ENCODE results near the gene SPOUT1.

- TF ChIP-seq, protein P1, sequence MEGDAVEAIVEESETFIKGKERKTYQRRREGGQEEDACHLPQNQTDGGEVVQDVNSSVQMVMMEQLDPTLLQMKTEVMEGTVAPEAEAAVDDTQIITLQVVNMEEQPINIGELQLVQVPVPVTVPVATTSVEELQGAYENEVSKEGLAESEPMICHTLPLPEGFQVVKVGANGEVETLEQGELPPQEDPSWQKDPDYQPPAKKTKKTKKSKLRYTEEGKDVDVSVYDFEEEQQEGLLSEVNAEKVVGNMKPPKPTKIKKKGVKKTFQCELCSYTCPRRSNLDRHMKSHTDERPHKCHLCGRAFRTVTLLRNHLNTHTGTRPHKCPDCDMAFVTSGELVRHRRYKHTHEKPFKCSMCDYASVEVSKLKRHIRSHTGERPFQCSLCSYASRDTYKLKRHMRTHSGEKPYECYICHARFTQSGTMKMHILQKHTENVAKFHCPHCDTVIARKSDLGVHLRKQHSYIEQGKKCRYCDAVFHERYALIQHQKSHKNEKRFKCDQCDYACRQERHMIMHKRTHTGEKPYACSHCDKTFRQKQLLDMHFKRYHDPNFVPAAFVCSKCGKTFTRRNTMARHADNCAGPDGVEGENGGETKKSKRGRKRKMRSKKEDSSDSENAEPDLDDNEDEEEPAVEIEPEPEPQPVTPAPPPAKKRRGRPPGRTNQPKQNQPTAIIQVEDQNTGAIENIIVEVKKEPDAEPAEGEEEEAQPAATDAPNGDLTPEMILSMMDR (IDR thresholded peaks at IDR 0.05; ENCODE audit: insufficient read depth, low read depth, low read length): no peak
- no peak for TF ChIP-seq EZH2 (IDR thresholded peaks at IDR 0.05; ENCODE audit: insufficient read depth, low read length)
These were observed 8.7 kb upstream of the SPOUT1 start for GRCh38 chr9:128838338-128838737.

Data from astrocyte (in vitro differentiated cells and primary cell).